ENCODE data around the gene PTPN13.

Gene PTPN13

DNA sequence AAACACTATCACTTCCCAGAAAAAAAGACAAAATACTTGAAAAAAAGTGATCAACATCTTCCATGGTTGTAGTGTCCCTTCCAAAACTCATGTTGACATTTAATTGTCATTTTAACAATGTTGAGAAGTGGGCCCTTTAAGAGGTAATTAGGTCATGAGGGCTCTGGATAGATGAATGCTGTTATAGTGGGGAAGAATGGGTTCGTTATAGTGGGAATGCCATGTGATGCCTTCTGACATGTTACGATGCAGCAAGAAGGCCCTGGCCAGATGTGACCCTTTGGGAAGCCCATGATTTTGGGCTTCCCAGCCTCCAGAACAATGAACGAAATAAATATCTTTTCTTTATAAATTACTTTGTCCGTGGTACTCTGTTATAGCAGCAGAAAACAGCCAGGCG is 259.1 kb downstream of the PTPN13 start:
- H3K4me1 ChIP-seq (ENCODE audit: control insufficient read depth, insufficient read depth, low read length), result no peaks in the 10 kb centered on the region
- no peak overlapping the region for H3K4me3 ChIP-seq (ENCODE audit: low read depth, low read length)
- POLR2A ChIA-PET, result no interaction called here
- H3K27ac ChIP-seq (ENCODE audit: extremely low read depth, low read depth, low read length), result no peak overlapping the region
- no peaks in the 10 kb centered on the region for H3K9me3 ChIP-seq (ENCODE audit: control insufficient read depth, insufficient read depth, low read depth, low read length)
- H3K36me3 ChIP-seq (ENCODE audit: control insufficient read depth in 2 of 2, insufficient read depth in 1 of 2, low read length in 2 of 2), result no peaks in the 10 kb centered on the region
- TF ChIP-seq ZXDB (tag by site-specific recombination; IDR thresholded peaks at IDR 0.05), result no peak
- TF ChIP-seq ZNF600 (tag by site-specific recombination; IDR thresholded peaks at IDR 0.05), result no peak
- TF ChIP-seq KLF16 (tag by site-specific recombination; IDR thresholded peaks at IDR 0.05), result no peak
- TF ChIP-seq ZNF621 (tag by site-specific recombination; IDR thresholded peaks at IDR 0.05), result no peak
- no peak for TF ChIP-seq KLF9 (tag by site-specific recombination; IDR thresholded peaks at IDR 0.05; ENCODE audit: low read depth)
- no peak for TF ChIP-seq ZFP3 (tag by site-specific recombination; IDR thresholded peaks at IDR 0.05; ENCODE audit: low read depth)
- no peak for TF ChIP-seq ZNF266 (tag by site-specific recombination; IDR thresholded peaks at IDR 0.05; ENCODE audit: low read depth)
- TF ChIP-seq ZNF311 (tag by site-specific recombination; IDR thresholded peaks at IDR 0.05; ENCODE audit: borderline replicate concordance), result no peak
- TF ChIP-seq ZNF677 (tag by site-specific recombination; IDR thresholded peaks at IDR 0.05), result no peak
- TF ChIP-seq, protein P1, sequence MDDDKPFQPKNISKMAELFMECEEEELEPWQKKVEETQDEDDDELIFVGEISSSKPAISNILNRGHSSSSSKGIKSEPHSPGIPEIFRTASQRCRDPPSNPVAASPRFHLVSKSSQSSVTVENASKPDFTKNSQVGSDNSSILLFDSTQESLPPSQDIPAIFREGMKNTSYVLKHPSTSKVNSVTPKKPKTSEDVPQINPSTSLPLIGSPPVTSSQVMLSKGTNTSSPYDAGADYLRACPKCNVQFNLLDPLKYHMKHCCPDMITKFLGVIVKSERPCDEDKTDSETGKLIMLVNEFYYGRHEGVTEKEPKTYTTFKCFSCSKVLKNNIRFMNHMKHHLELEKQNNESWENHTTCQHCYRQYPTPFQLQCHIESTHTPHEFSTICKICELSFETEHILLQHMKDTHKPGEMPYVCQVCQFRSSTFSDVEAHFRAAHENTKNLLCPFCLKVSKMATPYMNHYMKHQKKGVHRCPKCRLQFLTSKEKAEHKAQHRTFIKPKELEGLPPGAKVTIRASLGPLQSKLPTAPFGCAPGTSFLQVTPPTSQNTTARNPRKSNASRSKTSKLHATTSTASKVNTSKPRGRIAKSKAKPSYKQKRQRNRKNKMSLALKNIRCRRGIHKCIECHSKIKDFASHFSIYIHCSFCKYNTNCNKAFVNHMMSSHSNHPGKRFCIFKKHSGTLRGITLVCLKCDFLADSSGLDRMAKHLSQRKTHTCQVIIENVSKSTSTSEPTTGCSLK (tag by site-specific recombination; IDR thresholded peaks at IDR 0.05), result no peak
- TF ChIP-seq ZNF701 (tag by site-specific recombination; IDR thresholded peaks at IDR 0.05), result no peak
- no peak for TF ChIP-seq ZNF239 (tag by site-specific recombination; IDR thresholded peaks at IDR 0.05)
- TF ChIP-seq YY2 (tag by site-specific recombination; IDR thresholded peaks at IDR 0.05), result no peak
- no peak for TF ChIP-seq ZFP69B (tag by site-specific recombination; IDR thresholded peaks at IDR 0.05)
- no peak for TF ChIP-seq ZNF292 (tag by site-specific recombination; IDR thresholded peaks at IDR 0.05; ENCODE audit: borderline replicate concordance, low read depth)
- no peak for TF ChIP-seq ZNF544 (tag by site-specific recombination; IDR thresholded peaks at IDR 0.05)
- TF ChIP-seq ZNF692 (tag by site-specific recombination; IDR thresholded peaks at IDR 0.05), result no peak
- no peak for TF ChIP-seq GLIS1 (tag by site-specific recombination; IDR thresholded peaks at IDR 0.05)
- CTCF ChIA-PET, result no interaction called here

DNA sequence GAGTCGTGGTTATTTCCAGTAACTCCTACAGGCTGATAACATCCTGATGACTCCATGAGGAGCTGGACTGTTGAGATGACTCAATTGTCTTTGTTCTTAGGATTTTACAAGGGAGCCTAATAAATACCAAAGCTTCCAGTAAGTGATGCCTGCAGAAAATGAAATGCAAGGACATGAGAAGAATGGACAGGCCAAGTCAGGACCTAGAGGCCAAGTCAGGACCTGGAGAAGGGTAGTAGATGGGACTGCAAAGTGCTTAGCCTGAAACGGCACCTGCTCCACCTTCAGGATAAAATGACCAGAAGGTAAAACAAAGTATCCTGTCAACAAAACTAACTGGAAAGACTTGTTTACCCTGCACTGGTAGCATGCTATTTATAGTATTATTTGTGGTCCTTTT is 261.5 kb downstream of the PTPN13 start:
- H3K9me3 ChIP-seq (ENCODE audit: control insufficient read depth, insufficient read depth, low read depth, low read length), result no peaks in the 10 kb centered on the region
- no peak overlapping the region for H3K4me3 ChIP-seq (ENCODE audit: low read depth, low read length)
- CTCF ChIA-PET, result no interaction called here
- POLR2A ChIA-PET, result no interaction called here
- H3K4me1 ChIP-seq (ENCODE audit: control insufficient read depth, insufficient read depth, low read length), result no peaks in the 10 kb centered on the region
- H3K27ac ChIP-seq (ENCODE audit: extremely low read depth, low read depth, low read length), result no peak overlapping the region
- TF ChIP-seq ZNF548 (tag by site-specific recombination; IDR thresholded peaks at IDR 0.05) (no peak), ZNF501 (tag by site-specific recombination; IDR thresholded peaks at IDR 0.05) (no peak), ZNF169 (tag by site-specific recombination; IDR thresholded peaks at IDR 0.05) (no peak), ZNF133 (tag by site-specific recombination; IDR thresholded peaks at IDR 0.05) (no peak), KLF10 (tag by site-specific recombination; IDR thresholded peaks at IDR 0.05) (no peak), ZNF76 (tag by site-specific recombination; IDR thresholded peaks at IDR 0.05; ENCODE audit: borderline replicate concordance, low read depth) (no peak), ZNF654 (tag by site-specific recombination; IDR thresholded peaks at IDR 0.05; ENCODE audit: low read depth) (no peak), ZNF10 (tag by site-specific recombination; IDR thresholded peaks at IDR 0.05) (no peak), ZNF404 (tag by site-specific recombination; IDR thresholded peaks at IDR 0.05) (no peak), ZNF292 (tag by site-specific recombination; IDR thresholded peaks at IDR 0.05; ENCODE audit: borderline replicate concordance, low read depth) (no peak), ZNF600 (tag by site-specific recombination; IDR thresholded peaks at IDR 0.05) (no peak), OSR2 (tag by site-specific recombination; IDR thresholded peaks at IDR 0.05) (no peak), ZNF768 (tag by site-specific recombination; IDR thresholded peaks at IDR 0.05) (no peak)
- TF ChIP-seq, protein P2, sequence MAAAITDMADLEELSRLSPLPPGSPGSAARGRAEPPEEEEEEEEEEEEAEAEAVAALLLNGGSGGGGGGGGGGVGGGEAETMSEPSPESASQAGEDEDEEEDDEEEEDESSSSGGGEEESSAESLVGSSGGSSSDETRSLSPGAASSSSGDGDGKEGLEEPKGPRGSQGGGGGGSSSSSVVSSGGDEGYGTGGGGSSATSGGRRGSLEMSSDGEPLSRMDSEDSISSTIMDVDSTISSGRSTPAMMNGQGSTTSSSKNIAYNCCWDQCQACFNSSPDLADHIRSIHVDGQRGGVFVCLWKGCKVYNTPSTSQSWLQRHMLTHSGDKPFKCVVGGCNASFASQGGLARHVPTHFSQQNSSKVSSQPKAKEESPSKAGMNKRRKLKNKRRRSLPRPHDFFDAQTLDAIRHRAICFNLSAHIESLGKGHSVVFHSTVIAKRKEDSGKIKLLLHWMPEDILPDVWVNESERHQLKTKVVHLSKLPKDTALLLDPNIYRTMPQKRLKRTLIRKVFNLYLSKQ (tag by site-specific recombination; IDR thresholded peaks at IDR 0.05; ENCODE audit: borderline replicate concordance), result no peak
- H3K36me3 ChIP-seq (ENCODE audit: control insufficient read depth in 2 of 2, insufficient read depth in 1 of 2, low read length in 2 of 2), result no peaks in the 10 kb centered on the region
